ENCODE results near the gene LIMS4.
"Not testable (repeated sequence)": the region's sequence is repeated elsewhere in the genome, so short reads cannot be mapped to it uniquely, and the experiment has no call there.

The LIMS4 gene, protein sequence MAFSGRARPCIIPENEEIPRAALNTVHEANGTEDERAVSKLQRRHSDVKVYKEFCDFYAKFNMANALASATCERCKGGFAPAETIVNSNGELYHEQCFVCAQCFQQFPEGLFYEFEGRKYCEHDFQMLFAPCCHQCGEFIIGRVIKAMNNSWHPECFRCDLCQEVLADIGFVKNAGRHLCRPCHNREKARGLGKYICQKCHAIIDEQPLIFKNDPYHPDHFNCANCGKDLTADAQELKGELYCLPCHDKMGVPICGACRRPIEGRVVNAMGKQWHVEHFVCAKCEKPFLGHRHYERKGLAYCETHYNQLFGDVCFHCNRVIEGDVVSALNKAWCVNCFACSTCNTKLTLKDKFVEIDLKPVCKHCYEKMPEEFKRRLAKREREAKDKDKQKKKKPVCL

DNA sequence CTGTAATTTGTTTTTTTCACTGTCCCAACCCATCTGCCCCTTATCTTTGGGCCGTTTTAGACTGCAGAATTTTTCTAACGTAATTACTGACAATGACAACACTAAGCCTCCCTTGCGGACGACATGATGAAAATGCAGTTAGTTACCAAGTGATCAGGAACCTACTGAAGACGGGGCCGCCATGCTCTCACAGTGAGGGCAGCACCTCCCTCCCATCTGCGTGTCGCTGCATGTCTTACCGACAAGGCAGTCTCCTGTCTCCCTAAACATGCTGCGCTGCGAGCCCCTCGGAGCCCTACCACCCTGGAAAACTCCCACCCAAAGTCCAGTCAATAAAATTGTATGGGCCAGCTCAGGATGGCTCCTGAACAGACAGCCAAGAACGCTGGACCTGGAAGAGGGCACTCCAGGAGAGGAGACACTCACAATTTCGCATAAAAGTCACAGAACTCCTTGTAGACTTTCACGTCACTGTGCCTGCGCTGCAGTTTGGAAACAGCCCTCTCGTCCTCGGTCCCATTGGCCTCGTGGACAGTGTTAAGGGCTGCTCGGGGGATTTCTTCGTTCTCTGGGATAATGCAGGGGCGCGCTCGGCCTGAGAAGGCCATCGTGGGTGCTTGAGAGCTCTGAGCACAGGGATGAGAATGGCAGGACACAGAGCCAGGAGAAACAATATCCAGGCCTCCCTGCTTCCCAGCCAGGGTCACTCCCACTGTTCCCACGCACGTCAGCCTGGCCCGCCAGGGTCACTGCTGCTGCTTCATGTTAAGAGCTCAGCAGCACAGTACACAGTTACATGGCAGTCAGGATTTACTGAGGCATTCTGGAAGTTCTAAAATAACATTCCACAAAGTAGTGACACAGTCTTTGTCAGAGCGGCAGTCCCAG lies at the start of gene LIMS4:
Gene LIMS4 (minus strand): TSS at position 646 of the 888 bp plus-strand sequence. CDS start 38 bp downstream, at position 608.
- not testable (repeated sequence) for DNase-seq

DNA sequence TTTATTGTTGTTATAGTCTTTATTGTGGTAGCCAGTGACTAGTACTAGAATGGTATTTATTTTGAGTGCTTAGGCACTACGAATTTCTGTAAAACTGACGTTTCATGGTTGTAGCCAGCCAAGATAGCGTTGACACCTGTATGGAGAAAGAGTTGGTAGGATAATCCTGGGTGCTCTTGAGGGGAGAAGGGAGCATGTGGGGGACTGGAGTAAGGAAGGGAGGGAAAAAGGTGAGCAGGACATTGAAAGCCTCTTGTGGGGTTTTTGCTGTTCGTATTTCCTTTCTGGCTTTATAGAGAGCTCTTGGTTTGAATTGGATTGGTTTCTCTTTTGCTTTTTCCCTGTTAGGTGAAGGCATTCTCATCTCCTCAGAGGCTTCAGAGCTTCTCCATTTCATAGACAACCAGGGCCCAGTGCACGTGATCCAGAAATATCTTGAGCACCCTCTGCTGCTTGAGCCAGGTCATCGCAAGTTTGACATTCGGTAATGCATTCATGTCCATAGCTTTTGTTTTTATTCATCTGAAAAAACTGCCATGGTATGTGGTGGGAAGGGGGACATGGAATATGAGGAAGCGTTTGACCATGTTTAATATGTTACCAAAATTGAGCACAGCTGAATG lies 27.2 kb upstream of the LIMS4 start:
- DNase-seq, result not testable (repeated sequence)

DNA sequence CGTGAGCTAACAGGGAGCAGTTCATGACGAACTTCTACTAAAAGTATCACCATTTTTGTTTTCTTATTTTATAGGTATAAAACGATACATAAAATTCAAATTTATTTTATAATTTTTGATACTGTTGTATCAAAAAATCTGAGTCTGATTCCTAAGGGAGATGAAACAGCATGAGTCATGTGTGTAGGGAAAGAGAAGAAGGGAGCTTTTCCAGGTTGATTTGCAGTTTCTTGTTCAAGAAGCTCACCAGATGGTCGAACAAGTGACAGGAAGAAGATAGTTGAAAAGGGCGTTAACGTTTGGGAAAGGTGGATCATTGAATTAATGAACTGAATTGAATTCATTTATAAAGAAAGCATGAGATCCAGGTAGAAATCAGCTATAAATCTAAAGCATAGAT lies 23.4 kb upstream of the LIMS4 start:
- DNase-seq, result not testable (repeated sequence)

DNA sequence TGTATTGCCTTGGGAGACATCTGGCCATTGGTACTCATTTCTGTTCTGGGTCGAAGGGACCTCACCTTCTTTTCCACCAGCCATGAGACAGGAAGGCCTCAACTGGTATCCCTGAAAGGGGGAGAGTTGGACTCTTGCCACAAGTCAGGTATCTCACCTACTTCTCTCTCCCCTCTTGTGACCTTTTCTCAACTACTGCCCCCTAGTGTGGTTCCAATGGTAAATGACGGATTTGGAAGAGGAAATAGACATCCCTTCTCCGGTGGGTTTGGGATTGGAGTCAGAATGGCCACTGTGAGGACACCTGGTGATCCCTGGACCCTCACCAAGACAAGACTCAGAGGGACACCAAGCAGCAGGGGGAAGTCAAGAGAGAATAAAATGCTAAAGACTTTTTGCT lies 21.9 kb upstream of the LIMS4 start:
- DNase-seq, result not testable (repeated sequence)

DNA sequence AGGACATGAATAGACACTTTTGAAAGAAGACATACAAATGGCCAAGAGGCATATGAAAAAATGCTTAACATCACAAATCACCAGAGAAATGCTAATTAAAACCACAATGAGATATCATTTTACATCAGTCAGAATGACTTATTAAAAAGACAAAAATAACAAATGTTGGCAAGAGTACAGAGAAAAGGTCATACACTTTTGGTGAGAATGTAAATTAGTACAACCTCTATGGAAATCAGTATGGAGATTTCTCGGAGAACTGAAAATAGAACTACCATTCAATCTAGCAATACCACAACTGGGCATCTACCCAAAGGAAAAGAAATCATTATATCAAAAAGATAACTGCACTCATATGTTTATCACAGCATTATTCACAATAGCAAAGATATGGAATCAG lies 16.4 kb upstream of the LIMS4 start:
- not testable (repeated sequence) for DNase-seq

DNA sequence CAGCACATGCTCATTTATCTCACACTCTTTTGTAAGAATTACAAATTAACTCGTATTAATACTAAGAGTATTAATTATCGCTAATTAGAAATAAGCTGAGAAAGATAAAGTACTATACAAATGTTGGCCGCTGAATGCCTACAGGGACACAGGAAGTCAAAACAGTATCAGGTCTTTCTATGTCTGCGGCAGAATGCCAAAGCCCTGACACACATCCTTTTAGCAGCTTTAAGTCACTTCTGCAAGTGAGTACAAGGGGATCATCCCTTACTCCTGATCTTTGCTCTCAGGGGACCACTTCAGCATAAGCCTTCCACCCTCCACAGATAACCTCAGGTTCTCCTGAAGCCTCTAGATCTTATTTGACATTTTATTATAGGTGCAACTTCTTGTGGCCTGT lies 10.1 kb upstream of the LIMS4 start:
- DNase-seq, result not testable (repeated sequence)

DNA sequence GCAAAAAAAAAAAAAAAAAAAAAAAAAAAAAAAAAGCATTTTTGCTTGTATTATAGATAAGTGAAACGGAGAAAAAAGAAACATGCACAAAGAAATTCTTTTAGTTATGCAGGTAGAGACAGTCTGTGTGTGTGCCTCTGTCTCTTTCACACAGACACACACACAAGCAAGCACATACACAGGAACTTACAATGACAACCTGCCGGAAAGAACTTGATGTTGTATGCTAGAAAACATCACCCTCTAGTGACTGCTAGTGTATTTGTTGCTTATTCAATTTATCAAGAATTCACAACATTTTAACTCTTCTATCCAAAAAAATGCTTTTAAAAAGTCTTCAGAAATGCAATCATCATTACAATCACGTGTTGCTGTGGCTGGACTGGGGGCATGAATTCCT lies 8.6 kb upstream of the LIMS4 start:
- DNase-seq, result not testable (repeated sequence)

DNA sequence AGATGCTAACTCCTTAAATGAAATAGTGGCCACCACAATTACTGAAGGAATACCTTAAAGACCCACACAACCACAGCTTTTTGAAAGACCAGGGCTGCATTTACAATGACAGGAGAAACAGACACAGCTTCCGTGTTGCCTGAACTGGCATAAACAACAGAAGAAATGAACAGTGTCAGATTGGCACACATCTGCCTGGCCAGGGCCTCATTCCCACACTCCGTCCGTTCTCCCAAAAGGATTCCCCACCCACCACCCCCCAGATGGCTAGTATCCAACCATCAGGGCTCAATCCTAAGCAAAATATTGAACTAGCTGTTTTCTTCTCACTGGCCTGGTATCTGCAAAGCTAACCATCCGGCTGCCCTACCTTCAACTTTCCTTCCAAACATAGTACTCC lies 7.5 kb upstream of the LIMS4 start:
- DNase-seq, result not testable (repeated sequence)

DNA sequence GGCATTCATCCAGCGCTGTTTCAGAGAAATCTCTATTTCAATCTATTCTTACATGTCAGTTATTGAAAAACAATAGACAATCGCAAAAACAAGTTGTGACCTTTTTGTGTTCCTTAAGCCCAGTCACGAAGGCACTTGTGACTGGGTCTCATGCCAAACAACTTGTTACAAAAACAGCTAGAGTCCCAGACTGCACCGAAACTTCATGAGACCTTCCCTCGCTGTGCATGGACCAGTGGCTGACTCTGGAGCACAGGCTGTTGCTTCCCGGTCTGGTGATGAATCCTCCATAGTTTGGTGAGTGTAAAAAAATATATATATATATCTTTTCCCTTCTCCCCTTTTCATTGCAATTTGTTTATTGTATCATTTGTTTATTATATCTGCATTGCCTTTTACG lies 4.8 kb upstream of the LIMS4 start:
- not testable (repeated sequence) for DNase-seq

DNA sequence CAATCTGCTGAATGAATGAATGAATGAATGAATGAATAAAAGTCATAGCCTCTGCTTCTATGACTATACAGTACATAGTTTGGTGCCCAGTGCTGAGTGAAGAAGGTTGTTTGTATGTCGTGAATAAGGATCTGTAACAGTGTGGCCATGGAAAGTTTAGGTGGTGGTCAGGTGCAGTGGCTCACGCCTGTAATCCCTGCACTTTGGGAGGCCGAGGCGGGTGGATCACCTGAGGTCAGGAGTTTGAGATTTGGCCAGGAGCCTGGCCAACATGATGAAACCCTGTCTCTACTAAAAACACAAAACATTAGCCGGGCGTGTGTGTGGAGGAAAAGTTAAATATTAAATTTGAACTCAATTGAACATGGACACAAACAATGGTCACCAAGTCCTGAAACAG lies 4.3 kb upstream of the LIMS4 start:
- not testable (repeated sequence) for DNase-seq

DNA sequence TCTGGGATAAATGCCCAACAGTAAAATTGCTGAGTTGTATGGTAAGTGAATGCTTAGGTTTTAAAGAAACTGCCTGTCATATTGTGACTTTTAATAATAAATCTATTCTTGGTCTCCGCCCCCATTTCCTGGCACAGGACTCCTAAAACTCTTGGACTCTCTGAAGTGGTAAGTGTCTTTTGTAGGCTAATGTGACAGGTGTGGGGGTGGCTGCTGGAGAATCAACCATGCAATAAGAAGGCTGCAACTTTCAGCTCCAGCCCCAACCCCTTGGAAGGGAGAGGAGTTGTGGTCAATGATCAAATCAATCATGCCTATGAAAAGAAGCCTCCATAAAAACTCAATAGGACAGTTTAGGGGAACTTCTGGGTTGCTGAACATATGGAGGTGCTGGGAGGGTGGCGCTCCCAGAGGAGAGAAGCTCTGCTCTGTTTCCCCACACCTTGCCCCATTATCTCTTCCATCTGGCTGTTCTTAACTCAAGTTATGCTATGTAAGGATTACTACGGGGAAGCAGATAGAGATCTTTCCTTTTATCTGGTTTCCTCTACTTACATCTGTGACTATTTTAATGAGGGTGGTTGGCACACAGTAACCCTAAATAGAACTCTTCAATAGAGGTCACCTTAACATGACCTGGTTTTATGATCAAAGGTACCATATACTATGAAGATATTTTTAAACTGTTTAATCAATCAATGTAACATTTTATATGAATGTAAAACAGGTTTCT lies 3.2 kb upstream of the LIMS4 start:
- not testable (repeated sequence) for DNase-seq

DNA sequence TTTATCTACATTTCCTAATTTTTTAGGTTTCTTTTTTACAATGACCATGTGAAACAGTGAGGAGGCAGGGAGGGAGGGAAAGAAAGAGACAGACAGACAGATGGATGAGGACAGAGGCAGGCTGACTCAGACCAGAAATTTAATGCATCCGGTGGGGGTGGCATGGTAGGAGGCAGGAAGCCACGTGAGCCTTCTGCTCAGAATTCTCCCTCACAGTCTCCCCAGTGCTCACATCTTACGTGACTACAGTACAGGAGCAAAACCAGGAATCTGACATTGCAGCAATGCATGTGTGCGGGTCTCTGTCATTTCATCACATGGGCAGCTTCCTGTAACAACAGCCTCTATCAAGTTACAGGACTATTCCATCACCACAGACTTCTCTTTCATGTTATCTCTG lies 2.3 kb upstream of the LIMS4 start:
- not testable (repeated sequence) for DNase-seq

DNA sequence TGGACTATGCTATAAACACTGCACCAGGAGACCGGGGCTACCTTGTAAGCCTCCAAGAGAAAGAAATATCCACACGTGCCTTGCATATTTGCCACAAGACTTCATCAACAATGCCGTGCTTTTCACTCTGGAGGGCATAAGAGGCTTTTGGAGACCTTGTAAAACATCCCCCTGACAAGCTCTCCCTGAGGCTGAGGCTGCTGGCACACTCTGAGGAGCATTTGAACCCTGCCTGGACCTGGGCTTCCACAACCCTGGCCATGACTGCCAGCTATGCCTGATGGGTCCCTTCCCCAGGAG lies 393 bp upstream of the LIMS4 start:
- DNase-seq, result not testable (repeated sequence)

DNA sequence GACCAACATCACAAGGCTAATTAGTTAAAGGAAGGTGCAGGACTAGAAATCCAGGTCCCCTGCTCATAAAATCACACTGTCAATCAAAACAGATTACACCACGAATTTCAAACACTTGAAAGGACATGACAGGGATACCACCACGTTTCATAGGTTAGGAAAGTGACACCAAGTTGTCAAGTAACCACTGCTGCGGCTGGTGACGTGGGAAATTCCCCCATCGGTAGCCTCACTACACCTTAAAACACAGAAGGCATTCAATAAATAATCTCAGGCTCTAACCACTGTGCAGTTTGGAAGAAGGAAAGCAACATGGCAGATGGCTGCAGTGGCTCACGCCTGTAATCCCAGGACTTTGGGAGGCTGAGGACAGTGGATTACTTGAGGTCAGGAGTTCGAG lies 3.7 kb downstream of the LIMS4 start:
- not testable (repeated sequence) for DNase-seq

DNA sequence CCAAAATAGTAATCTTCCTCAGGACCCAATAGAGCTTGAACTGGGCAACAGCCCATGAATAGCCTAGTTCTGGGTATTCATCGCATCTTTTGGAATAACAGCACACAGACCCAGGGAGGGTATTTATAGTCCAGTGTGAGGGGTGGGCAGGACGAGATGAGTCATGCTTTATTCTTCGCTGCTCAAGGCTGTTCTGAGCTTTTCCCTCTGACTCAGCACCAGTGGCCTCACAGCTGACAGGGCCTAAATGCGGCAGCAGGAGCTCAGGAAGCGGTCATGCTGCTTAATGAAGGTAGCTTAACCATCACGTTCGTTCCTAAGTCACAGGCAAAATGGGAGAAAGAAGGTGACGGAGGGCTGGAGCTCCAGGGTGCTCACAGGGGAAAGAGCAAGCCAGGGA lies 7.3 kb downstream of the LIMS4 start:
- not testable (repeated sequence) for DNase-seq

DNA sequence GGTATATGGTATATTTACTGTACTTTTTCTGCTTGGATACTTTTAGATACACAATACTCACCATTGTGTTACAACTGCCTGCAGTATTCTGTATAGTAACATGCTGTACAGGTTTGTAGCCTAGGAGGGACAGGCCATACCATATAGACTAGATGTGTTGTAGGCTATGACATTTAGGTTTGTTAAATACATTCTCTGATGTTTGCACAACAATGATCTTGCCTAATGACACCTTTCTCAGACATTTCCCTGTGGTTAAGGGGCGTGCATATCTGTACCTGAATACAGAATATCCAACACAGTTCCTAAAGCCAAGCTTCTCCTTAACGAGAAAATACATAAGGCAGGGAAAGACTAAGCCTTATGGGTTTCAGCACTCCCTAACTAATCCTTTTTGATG lies 10.2 kb downstream of the LIMS4 start:
- not testable (repeated sequence) for DNase-seq

DNA sequence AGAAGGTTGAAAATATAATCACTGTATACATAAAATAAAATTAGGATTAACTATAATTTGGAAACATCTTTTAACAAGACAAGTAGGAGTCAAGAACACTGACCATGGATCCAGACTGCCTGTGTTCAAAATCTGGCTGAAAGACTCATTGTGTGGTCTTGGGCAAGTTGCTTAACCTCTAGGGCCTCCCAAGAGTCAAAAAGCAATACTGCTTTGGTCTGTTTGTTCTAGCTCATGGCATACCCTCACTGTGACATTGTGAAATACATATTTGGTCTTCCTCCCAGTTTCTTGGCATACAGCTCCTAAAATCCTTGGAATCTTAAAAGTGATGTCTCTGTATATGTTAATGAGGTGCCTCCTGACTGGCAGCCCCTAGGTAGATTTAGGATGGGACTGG lies 12.3 kb downstream of the LIMS4 start:
- DNase-seq, result not testable (repeated sequence)

DNA sequence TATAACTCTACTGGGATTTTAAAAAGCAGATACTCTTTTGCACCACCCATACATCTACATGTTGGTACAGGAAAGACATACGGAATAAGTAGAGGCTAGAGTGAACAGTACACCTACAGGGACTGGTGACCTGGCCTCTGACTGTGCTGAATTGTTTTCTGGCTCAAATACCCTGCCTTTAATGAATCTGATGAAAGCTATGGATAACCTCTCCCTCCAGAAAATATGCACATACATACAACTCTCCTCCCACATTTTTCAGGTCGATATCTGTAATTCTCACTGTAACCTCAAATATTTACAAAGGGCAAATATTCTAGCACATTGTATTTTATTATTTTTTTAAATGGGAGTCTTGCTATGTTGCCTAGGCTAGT lies 15.4 kb downstream of the LIMS4 start:
- DNase-seq, result not testable (repeated sequence)

DNA sequence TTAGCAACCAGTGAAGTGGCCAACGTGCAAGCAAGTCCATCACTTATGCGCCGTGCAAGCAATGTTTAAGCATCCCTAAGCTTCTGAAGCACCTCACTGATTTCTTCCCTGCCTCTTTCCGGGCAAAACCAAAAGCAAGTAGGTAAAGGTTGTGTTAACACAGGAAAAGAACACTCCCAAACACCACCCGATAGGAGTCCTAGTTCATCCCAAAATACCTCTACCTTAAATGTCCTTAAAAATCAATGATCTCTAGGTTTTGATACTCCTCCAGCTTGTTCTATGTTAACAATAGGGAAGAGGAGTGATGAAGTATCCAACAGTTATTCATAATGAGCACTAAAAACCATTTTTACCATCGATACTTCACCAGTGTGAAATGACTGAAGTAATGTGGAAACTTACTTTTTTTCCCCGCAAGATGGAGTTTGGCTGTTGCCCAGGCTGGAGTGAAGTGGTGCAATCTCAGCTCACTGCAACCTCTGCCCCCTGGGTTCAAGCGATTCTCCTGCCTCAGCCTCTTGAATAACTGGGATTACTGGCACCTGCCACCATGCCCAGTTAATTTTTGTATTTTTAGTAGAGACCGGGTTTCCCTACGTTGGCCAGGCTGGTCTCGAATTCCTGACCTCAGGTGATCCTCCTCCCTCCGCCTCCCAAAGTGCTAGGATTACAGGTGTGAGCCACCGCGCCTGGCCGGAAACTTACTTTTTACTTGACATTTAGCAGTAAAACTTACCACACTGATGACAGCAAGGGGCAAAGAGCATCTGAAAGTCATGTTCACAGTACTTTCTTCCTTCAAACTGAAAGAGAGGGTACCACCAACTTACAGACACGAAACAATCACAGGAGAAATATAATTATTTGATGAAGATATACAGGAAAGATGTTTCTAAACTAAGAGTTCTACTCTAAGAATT lies 16.1 kb downstream of the LIMS4 start:
- not testable (repeated sequence) for DNase-seq

DNA sequence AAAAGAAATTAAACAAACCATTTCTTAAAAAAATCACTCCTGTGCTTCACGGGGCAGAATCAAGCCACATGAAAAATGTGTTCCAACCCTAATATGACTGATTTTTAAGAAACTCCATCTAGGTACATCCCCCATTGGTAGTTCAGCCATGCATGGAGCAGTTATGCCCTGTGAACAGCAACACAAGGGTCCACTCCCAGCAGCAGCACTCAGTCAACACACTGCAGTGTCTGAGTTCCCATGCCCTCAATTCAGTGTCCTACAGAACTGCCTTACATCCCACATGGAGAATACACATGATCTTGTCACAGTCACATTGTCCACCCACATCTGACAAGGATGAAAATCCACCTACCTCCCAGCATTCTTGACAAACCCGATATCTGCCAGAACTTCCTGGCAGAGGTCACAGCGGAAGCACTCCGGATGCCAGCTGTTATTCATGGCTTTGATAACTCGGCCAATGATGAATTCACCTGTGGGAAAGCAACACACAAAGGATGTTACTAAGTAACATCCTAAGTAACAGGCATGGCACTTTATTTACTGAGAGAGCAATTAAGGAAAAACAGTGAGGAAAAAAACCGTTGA lies 17.4 kb downstream of the LIMS4 start:
- DNase-seq, result not testable (repeated sequence)

DNA sequence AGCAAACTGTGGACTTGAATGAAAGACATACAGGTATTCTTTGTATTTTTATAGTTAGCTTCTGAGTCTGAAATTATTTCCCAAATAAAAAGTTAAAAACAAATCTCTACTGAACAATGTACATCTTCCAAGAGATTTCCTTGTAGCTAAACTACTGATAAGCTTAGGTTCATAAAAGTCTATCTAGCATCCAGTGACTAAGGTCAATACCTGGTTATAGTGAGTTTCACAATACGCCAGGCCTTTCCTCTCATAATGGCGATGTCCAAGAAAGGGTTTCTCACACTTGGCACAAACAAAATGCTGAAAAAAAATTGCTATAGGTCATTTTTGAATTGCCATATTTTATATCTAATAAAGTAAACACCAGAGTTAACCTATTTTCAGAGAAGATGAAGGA lies 21.7 kb downstream of the LIMS4 start:
- DNase-seq, result not testable (repeated sequence)

All from CD4-positive, alpha-beta T cell treated with Interleukin-1 beta for 1 hour (primary cell).